DOHH2 (cell line): ENCODE data around the gene CASTOR2.

Experiments used
- EZH2phosphoT487 ChIP-seq: fragments of 200-600 bp; sonication (generic); IDR thresholded peaks from 2 replicates; pipeline ENCODE4 v1.6.1; 2017; ENCODE audit warnings: borderline replicate concordance, mild to moderate bottlenecking, antibody characterized with exemption, low read length, moderate library complexity, mixed read lengths
- TF ChIP-seq, protein P1 (sequence below): fragments of 200-600 bp; sonication (generic); IDR thresholded peaks from one replicate; pipeline ENCODE4 v1.5.1; 2014; ENCODE audit warnings: antibody characterized with exemption, mild to moderate bottlenecking, low read depth, low read length; ENCODE audit not compliant: poor library complexity, severe bottlenecking

GRCh38 chr7:74993121-74993520 is 28.6 kb downstream of the CASTOR2 start:
- TF ChIP-seq EZH2phosphoT487, result no peak
- TF ChIP-seq, protein P1, sequence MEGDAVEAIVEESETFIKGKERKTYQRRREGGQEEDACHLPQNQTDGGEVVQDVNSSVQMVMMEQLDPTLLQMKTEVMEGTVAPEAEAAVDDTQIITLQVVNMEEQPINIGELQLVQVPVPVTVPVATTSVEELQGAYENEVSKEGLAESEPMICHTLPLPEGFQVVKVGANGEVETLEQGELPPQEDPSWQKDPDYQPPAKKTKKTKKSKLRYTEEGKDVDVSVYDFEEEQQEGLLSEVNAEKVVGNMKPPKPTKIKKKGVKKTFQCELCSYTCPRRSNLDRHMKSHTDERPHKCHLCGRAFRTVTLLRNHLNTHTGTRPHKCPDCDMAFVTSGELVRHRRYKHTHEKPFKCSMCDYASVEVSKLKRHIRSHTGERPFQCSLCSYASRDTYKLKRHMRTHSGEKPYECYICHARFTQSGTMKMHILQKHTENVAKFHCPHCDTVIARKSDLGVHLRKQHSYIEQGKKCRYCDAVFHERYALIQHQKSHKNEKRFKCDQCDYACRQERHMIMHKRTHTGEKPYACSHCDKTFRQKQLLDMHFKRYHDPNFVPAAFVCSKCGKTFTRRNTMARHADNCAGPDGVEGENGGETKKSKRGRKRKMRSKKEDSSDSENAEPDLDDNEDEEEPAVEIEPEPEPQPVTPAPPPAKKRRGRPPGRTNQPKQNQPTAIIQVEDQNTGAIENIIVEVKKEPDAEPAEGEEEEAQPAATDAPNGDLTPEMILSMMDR, result no peak
